NCI-H1694 (cell line): Measurements from ENCODE around the gene SGSH.
"Not testable (repeated sequence)": the region's sequence is repeated elsewhere in the genome, so short reads cannot be mapped to it uniquely, and the experiment has no call there.

Experiments
- DNase-seq: peaks from one replicate; lab custom pipeline; 2025; lab: John Stamatoyannopoulos, UW

SGSH gene

DNA sequence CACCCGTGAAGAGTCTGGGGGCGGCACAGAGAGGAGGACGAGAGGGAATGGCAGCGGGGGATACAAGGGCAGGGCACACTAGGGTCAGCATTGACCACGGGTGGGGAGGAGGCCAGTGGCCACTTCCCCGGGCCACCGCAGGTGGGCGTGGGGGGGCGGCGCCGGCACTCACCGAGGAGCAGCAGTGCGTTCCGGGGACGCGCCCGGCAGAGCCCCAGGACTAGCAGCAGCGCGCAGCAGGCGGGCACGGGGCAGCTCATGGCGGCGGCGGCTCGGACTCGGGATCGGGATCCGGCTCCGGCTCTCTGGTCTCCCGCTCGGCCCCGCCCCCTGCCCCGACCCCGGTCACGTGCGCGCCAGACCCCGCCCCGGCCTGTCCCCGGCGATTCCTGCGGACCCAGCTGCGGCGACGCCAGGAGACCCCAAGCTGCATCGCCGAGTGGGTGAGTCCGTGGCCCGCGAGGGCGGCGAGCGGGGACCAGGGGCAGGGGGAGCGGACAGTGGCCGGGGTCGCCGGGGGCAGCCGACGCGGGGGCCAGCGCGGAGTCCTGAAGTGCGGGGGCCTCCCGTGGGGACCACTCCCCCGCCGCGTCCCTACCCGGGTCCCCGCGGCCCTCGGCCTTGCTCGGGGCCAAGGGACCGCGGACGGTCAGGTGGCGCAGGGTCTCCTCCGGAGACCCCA is at the start of gene SGSH, which contains the start of gene SLC26A11:
SGSH (minus strand) TSS at position 280 of the 682 bp plus-strand sequence; CDS start at position 260, 20 bp downstream.
SLC26A11 (plus strand) TSS at position 374 of the 682 bp plus-strand sequence. CDS start 1,134 bp downstream, outside the sequence.
- DNase-seq = peak; percentile 22

DNA sequence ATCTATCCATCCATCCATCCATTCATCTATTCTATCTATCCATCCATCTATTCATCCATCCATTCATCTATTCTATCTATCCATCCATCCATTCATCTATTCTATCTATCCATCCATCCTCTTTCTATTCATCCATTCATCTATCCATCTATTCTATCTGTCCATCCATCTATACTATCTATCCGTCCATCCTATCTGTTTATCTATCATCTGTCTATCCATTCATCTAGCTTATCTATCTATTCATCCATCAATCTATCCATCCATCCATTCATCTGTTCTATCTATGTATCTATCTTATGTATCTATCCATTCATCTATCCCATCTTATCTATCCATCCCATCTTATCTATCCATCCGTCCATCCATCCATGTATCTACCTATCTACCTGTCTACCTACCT is 49.3 kb upstream of the SGSH start:
- no peak for DNase-seq

DNA sequence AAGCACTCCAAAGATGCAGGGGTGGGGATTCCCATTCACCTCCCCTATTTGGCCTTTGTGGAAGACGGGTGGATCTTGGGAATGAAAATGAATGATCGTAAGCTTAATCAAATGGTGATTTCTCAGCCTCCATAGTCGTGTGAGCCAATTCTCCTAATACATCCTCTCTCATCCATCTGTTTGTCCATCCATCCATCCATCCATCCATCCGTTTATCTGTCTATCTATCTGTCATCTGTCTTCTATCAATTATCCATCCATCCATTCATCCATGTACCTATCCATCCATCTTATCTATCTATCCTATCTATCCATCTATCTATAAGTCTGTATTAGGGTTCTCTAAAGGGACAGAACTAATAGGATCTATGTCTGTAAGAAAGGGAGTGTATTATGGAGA is 48.3 kb upstream of the SGSH start:
- no peak for DNase-seq

DNA sequence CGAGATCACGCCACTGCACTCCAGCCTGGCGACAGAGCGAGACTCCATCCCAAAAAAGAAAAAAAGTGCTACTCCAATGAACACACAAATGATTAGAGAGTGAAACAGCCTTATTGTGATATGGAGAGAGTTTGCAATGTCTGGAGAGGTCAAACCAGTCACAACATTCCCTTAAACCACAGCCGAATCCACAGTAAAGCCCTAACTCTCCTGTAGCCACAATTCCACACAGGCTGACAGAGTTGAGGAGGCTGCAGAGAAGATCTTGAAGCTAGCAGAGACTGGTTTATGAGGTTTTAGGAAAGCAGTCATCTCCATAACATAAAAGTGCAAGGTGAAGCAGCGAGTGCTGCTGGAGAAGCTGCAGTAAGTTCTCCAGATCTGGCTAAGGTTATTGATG is 47.3 kb upstream of the SGSH start:
- no peak for DNase-seq

DNA sequence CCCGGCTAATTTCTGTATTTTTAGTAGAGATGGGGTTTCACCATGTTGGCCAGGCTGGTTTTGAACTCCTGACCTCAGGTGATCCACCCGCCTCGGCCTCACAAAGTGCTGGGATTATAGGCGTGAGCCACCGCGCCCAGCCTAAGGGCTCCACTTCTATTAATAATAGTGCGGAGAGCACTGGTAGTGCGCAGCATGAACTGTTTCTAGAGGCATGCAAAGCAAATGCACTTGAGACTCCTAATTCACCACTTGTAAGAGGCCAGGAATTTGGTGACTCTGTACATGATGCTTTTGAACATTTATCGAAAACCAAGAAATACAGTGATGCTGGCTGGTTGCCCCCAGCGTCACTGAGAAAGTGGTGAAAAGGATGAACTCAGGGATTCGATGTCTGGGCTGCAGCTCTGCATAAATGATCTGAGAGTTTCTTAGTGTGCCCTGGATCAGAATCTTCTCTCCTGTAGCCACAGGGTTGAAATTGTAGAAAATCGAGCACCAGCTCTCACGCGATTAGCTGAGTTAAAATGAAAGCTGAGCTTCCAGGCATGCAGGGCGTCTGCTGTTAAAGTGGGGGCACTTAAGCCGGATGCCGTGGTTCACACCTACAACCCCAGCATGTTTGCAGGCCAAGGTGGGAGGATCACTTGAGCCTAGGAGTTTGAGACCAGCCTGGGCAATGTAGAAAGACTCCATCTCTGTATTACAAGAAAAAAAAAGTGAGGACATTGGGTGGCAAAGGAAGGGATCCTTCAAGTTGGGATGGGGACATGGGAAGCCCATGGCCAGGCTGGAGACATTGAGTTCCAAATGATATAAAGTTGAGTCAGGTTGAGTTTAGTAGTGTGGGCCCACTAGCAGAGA is 45.3 kb upstream of the SGSH start:
- DNase-seq = no peak

DNA sequence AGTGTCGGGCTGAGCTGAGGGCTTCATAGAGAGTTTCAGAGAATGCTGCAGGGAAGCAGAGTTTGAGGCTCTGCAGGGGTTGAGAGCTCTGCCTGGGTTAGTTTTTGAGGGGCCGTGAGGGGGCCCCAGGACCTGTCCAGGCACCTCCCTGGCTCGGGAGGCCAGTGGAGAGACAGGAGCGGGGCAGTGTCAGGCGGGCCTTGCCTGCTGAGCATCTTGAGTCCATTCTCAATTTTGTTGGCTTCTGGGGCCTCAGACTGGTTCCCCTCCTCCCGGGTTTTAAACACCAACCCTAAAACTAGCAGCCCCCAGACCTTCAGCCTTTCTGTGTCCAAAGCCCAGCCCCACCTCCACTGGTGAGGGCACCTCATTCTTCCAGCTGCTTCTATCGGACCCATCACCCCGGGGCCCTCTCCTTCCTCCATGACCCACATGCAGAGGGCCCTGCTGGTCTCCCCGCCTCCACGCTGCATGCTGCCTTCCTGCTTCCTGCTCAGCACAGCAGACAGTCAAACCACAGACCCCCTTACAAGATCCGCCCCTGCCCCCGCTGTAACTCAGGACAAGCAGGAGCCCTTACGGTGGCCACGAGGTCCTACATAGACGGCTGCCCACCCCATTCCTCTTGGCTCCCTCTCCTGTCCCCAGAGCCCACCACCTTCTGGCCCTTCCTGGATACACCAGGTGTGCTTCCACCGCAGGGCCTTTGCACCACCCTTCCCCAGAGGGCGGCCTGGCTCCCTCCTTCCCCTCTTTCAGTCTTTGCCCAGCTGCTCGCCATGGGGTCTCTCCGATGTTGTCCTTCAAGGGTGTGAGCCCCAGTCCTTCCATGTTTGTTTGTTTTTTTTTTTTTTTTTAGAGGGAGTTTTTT is 44.3 kb upstream of the SGSH start:
- no peak for DNase-seq

DNA sequence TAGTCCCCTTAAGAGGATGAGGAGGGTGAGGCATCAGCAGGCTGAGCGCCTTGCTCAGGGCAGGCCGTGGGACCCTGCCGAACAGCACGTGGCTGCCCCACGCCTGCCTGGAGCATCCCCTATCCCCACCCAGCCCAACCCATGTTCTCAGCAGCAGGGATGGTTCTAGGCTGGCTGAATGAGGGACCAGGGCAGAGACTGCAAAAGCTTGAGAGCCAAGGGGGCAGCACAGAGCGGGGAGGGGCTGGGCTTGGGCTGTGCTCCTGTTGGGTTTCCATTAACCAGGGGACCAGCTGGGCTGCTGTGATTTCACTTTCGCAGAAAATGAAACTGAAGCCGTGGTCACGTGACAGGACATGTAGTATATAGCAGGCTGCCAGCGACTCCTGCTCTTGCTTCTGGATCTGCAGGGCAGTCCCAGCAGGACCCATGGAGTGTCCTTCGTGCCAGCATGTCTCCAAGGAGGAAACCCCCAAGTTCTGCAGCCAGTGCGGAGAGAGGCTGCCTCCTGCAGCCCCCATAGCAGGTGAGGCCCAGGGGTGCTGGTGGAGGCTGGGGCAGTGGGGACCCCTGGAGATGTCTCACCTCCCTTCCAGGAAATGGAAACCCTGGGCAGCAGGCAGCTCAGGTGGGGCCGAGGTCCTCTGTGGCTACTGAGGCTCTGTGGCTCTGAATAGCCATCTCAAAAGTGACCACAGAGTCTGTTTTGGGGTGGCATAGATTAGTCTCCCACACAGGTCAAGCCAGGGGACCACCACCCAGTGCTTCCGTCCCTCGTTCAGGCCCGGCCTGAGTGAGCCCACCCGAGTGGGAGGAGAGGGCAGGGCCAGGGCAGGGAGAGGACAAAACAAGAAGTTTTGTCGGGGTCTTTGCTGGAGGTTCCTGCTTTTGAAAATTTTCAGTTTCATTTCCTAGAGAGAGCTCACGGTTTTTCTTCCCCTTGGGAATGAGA is 43.4 kb upstream of the SGSH start:
- DNase-seq = peak; percentile 93

DNA sequence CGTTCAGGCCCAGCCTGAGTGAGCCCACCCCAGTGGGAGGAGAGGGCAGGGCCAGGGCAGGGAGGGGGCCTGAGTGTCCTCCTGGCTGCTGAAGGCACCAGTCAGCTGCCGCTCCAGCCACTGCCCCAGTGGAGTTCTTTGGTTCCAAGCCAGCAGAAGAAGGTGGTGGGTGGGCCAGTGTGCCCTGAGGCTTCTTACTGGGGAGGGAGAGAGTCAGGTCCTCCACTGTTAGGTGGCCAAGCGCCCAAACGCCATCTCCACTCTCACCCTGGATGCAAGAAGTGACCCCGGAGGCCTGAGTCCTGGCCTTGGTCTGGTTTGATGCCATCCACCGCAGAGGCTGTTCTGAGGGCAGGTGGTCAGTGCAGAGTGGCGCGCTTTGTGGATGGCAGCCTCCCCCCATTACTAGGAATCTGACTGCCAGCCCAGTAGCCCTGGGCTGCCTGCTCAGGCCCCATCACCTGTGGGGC is 42.7 kb upstream of the SGSH start:
- no peak for DNase-seq

DNA sequence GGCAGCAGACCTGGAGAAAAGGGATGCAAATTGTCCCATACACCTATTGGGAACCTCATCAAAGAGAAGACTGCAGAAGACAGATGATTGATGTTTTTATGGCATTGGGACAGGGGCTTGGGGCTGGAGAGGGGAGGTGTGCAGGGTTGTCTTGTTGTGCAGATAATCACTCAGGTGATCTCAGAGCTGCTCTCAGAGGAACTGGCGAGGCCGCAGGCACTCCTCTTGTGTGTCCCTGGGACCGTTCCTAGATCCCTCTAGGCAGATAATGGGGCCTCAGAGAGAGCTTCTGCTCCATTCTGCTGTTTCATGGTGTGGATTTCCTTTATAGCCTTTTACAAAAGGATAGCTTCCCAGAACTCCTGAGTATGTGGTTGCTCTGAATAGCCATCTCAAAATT is 42.2 kb upstream of the SGSH start:
- no peak for DNase-seq

DNA sequence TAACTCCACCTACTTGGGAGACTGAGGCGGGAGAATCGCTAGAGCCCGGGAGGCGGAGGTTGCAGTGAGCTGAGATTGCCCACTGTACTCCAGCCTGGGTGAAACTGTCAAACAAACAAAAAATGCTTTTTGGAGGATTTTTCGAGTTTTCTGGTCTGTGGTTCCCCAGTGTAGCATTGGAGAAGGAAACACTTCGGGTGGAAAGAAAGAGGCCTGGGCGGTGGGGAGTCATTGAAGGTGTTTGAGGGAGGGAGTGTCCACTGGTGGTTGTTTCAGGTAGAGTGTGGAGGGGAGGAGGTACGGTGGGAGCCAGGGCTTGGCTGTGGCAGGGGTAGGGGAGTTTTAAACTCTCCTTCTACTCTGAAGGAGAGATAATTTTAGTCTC is 41.8 kb upstream of the SGSH start:
- no peak for DNase-seq

DNA sequence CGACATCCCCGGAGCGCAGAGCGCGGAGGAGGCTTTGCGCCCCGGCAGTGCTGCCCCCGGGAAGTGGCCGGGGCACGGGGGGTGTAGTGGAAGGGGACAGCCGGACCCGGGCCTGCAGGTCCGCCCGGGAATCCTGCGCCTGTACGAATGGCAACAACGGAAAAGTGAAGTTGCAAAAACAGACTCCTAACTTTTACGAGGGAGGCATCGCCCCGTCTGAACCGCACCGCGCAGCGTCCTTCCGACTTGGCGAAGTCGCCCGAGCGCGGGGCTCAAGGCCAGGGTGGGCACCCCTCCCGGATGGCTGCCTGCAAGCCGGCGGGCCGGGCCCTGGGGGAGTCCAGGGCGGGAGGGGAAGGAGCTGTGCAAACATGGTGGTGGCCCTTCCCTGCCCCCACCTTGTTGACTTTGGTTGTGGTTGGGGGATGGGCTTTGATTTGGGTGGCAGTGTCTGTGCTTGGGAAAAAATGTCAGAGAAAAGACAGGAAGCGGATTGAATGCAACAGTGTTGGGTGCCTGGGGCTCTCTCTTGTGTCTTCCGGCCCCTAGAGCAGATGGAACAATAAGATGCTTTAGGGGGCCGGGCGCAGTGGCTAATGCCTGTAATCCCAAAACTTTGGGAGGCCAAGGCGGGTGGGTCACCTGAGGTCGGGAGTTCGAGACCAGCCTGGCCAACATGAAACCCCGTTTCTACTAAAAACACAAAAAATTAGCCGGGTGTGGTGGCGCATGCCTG is 41.2 kb upstream of the SGSH start:
- no peak for DNase-seq

DNA sequence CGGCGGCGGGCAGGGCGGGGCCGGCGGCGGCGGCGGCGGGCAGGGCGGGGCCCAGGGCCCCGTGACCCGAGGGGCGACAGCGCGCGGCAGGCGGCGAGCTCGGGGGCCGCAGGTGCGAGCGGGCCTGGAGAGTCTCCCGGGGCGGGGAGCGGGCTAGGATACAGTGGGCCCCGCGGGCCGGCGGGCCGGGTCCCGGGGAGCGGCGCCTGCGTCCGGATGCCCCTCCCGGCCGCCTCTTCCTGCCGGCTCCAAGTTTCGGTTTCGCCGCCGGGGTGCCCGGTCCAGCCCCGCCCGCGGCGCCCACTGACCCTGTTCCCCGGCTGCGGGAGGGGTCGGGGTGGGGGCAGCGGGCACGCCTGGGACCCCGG is 40.6 kb upstream of the SGSH start, which contains the start of gene RNF213:
RNF213 (plus strand) TSS at position 62 of the 368 bp plus-strand sequence. CDS start 2,830 bp downstream, outside the sequence.
- no peak for DNase-seq

DNA sequence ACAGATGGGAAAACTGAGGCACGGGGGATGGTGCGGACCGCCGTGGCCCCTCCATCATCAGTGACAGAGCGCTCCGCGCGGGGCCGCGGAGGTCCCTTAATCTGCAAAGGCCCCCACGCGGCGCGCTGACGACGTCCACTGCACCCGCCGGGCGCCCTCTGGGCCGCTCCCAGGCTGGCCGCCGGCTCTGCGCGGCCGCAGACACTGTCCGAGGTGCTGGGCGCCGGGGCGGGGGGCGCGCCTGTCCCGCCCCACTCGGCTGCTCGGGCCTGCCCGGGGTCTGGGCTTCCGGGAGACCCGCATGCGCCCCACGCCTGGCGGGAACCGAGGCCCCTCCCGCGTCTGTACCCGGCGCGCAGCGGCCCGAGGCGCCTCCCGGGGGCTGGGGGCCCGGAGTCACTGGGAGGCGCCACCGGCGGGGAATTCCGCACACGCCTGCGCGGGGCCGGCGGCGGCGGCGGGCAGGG is 40.0 kb upstream of the SGSH start:
- no peak for DNase-seq

DNA sequence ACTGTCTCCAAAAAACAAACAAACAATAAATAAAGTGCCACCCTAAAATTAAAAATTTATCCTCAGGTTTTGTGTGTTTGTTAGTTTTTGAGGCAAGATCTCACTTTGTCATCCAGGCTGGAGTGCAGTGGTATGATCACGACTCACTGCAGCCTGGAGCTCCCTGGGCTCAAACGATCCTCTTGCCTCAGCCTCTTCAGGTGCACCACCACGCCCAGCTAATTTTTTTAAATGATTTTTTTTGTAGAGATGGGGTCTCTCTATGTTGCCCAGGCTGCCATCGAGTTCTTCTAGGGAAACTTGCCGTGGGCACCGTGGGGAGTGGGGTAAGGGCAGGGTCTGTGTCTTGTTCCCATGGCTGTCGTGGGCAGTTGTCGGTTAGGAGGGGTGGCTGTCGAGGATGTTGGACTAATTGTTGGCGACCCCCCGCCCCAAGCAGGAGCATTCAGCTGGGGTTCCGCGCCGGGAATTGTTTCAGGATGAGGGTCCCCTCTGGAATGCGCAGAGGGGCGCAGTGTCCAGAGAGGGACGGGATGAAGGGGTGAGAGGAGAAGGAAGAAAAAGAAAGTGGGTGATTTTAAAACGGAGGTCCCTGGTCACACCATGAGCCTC is 39.4 kb upstream of the SGSH start:
- DNase-seq = no peak

DNA sequence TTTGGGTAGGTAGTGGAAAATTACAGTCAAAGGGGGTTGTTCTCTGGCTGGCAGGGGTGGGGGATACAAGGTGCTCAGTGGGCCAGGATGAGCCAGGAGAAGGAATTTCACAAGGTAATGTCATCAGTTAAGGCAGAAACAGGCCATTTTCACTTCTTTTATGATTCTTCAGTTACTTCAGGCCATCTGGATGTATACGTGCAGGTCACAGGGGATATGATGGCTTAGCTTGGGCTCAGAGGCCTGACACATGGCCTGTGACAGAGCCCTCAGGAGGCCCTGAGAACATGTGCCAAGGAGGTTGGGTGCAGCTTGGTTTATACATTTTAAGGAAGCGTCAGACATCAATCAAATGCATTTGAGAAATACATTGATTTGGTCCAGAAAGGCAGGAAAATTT is 38.2 kb upstream of the SGSH start:
- not testable (repeated sequence) for DNase-seq

DNA sequence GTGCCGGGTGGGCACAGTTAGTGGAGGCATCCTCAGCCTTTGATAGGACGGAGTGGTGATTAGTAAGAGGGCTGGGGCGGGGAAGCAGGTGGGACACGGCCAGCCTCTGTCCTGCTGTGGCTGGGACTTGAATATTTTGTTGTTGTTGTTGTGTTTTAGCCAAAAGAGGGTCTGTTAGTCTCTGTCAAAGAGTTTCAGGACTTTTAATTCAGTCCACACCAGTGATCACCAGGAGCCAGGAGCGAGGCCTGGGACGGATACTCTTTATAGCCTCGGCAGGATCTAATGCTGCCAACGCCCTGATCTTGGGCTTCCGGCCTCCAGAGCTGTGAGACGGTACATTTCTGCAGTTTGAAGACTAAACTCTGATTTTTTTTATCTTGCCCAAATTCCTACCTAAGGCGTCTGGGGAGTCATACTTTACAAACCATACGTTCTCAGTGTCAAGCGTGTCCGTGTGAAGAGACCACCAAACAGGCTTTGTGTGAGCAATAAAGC is 37.6 kb upstream of the SGSH start:
- no peak for DNase-seq

DNA sequence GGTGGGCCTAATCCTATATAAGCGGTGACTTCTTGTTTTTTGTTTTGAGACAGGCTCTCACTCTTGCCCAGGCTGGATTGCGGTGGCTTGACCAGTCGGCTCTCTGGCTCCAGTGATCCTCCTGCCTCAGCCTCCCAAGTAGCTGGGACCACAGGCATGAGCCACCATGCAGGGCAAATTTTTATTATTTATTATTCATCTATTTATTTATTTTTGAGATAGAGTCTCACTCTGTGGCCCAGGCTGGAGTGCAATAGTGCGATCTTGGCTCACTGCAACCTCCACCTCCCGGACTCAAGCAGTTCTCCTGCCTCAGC is 35.9 kb upstream of the SGSH start:
- DNase-seq = no peak

DNA sequence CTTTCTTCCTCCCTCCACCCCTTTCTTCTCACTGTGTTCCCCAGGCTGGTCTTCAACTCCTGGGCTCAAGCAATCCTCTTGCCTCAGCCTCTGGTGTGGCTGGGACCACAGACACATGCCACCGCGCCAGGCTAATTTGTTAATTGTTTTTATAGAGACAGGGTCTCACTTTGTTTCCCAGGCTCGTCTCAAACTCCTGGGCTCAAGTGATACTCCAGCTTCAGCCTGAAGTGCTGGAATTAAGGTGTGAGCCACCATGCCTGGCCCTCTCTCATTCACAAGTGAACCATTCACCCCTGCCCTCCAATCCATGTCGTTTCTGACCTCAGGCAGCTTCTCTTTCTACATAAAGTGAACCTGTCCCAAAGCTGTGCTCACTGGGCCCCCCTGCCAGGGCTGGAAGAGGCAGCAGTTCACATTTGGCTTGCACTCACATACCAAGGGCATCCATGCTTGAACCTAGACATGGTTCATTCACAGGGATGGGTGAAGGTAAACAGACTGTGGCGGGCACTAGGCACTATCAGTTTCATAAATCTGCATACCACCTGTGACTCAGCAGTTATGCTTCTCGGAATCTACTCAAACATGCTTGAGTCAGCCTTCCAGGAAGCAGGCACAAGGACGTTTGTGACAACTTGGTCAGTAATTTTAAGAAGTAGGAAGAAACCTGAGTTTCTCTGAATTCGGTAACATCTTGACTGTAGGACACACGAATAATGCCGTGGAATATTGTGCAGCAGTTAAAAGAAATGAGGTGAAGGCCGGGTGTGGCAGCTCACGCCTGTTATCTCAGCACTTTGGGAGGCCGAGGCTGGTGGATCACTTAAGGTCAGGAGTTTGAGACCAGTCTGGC is 34.5 kb upstream of the SGSH start:
- DNase-seq = no peak
